Activated CD4-positive, alpha-beta memory T cell treated with anti-CD3 and anti-CD28 coated beads, Interleukin-2, amount 10 ng/mL, durations not matched to agents 7 days and 5 days (primary cell): ENCODE results near the gene ZBTB44. TPM values are rescaled to one million over a fixed set of nuclear protein-coding genes. Genes with fewer than 3 reads are reported as not detected.
"Not testable (repeated sequence)": the region's sequence is repeated elsewhere in the genome, so short reads cannot be mapped to it uniquely, and the experiment has no call there.

ENCODE experiments used
- CTCF ChIA-PET: fragments of 350-600 bp; sonication (Branson Sonifier 250); formaldehyde crosslinking; loops from one replicate; lab custom pipeline; 2021; ENCODE audit warnings: antibody characterized with exemption, inconsistent platforms; lab: Charles Lee
- POLR2A ChIA-PET: fragments of 350-600 bp; sonication (Branson Sonifier 250); formaldehyde crosslinking; loops from one replicate; lab custom pipeline; 2021; ENCODE audit warnings: antibody characterized with exemption; lab: Charles Lee
- DNase-seq: peaks from one replicate; pipeline ENCODE4 v3.0.0-alpha.2; 2020
- H3K27ac Mint-ChIP-seq: one replicate; pipeline ENCODE4 v1.8.0; 2021; ENCODE audit warnings: mild to moderate bottlenecking, mixed read lengths
- H3K27me3 Mint-ChIP-seq: one replicate; pipeline ENCODE4 v1.8.0; 2021; ENCODE audit warnings: mixed read lengths
- H3K36me3 Mint-ChIP-seq: one replicate; pipeline ENCODE4 v1.8.0; 2021; ENCODE audit warnings: low read depth, mixed read lengths
- H3K4me1 Mint-ChIP-seq: one replicate; pipeline ENCODE4 v1.8.0; 2021; ENCODE audit warnings: mixed read lengths
- H3K4me3 Mint-ChIP-seq: one replicate; pipeline ENCODE4 v1.8.0; 2021; ENCODE audit warnings: mild to moderate bottlenecking, mixed read lengths
- H3K9me3 Mint-ChIP-seq: one replicate; pipeline ENCODE4 v1.8.0; 2021; ENCODE audit warnings: mixed read lengths
- total RNA-seq, 2 experiments: library from RNA; stranded (reverse); gene quantifications; one replicate each; pipeline ENCODE4 v1.2.3, GENCODE V29; 2021

ZBTB44 gene
- total RNA-seq, 2 experiments from 2014 or later, result 51.2 to 51.7 TPM

- no peaks in the 10 kb centered on the region for H3K9me3 Mint-ChIP-seq
- H3K27ac Mint-ChIP-seq, result no peak overlapping the region
- no peaks in the 10 kb centered on the region for H3K27me3 Mint-ChIP-seq
- DNase-seq, result no peak
- ChIA-PET POLR2A (no interaction called here), CTCF (no interaction called here)
- peaks cover 2% of the 10 kb centered on the region for H3K4me1 Mint-ChIP-seq
- H3K36me3 Mint-ChIP-seq, result peaks cover 32% of the 10 kb centered on the region
- H3K4me3 Mint-ChIP-seq, result no peak overlapping the region
Observed at GRCh38 chr11:130237282-130238006, 77.3 kb downstream of the ZBTB44 start.

DNA sequence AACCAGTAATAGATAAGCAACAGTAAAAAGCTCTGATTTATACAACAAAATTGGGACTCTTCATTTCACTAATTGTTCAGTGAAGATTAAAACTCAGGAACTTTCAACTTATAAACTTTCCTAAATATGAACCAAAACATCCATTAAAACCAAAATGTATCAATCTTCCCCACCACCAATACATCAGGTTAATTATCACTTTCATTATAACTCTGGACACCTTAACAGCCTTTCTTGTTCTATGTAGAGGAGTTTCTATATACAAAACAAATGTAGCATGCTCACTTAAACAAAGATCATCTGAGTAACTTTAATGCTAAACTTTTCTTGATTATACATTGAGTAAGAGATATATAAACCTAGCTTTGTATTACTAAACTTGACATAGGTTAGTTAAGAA, 80.4 kb downstream of the ZBTB44 start:
- Mint-ChIP-seq H3K4me3 (no peak overlapping the region), H3K27ac (no peak overlapping the region), H3K27me3 (no peaks in the 10 kb centered on the region), H3K36me3 (peaks cover 27% of the 10 kb centered on the region), H3K4me1 (no peaks in the 10 kb centered on the region), H3K9me3 (no peaks in the 10 kb centered on the region)
- ChIA-PET POLR2A (no interaction called here), CTCF (no interaction called here)
- DNase-seq, result no peak

- H3K36me3 Mint-ChIP-seq, result peaks cover 23% of the 10 kb centered on the region
- H3K27ac Mint-ChIP-seq, POLR2A ChIA-PET, CTCF ChIA-PET, H3K4me1 Mint-ChIP-seq, H3K9me3 Mint-ChIP-seq, DNase-seq, H3K4me3 Mint-ChIP-seq, H3K27me3 Mint-ChIP-seq: not testable (repeated sequence)
Observed at GRCh38 chr11:130233888-130234287, 80.8 kb downstream of the ZBTB44 start.

DNA sequence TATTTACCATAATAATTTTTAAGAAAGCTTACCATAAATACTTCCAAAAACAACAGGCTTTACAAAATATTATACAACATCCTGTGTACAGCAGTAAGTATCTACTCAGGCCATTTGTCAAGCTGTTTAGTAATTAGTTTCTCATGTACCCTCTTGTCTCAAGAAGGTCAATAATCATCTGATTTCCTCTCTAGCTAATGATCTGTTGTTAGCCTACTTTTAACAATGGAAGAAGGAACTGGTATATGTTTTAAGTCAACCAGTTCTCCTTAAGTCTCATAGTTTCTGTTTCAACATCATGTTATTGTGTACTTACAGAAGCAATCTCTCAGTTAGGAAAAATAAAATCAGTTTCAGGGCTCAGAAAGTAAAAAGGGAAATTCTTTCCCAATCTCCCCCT, 81.2 kb downstream of the ZBTB44 start:
- DNase-seq, H3K27ac Mint-ChIP-seq: not testable (repeated sequence)

DNA sequence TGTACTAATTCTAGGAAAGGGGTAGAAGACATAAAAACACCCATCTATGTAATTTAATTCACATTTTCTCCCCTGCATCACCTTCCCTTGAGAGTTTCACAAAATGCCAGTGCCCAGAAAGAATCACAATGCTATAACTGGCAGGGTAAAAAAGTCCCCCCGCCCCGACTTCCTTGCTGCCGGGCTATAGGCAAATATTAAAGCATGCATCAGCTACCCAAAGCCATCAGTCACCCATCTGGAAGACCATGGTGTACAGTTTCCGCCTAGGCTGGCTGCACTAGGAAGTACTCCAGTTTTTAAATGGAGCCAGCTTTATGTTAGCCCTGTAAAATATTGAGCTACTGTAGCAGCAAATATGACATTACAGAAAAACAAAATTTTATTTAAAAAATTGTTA, 87.3 kb downstream of the ZBTB44 start:
- CTCF ChIA-PET, result interaction anchor here (1.9 kb wide), 1 partner anchor 14 kb away, joined by 6 read pairs; no protein-coding TSS in a partner anchor
- H3K4me3 Mint-ChIP-seq, result no peak overlapping the region
- H3K36me3 Mint-ChIP-seq, result no peaks in the 10 kb centered on the region
- peaks cover 8% of the 10 kb centered on the region for H3K4me1 Mint-ChIP-seq
- no peaks in the 10 kb centered on the region for H3K9me3 Mint-ChIP-seq
- no peak for DNase-seq
- H3K27me3 Mint-ChIP-seq, result no peaks in the 10 kb centered on the region
- POLR2A ChIA-PET, result no interaction called here
- no peak overlapping the region for H3K27ac Mint-ChIP-seq

More for the DNA sequence above, 81.2 kb downstream of the ZBTB44 start:
- peaks cover 19% of the 10 kb centered on the region for H3K36me3 Mint-ChIP-seq
- H3K4me3 Mint-ChIP-seq, H3K27me3 Mint-ChIP-seq, H3K9me3 Mint-ChIP-seq, H3K4me1 Mint-ChIP-seq, CTCF ChIA-PET, POLR2A ChIA-PET: not testable (repeated sequence)

DNA sequence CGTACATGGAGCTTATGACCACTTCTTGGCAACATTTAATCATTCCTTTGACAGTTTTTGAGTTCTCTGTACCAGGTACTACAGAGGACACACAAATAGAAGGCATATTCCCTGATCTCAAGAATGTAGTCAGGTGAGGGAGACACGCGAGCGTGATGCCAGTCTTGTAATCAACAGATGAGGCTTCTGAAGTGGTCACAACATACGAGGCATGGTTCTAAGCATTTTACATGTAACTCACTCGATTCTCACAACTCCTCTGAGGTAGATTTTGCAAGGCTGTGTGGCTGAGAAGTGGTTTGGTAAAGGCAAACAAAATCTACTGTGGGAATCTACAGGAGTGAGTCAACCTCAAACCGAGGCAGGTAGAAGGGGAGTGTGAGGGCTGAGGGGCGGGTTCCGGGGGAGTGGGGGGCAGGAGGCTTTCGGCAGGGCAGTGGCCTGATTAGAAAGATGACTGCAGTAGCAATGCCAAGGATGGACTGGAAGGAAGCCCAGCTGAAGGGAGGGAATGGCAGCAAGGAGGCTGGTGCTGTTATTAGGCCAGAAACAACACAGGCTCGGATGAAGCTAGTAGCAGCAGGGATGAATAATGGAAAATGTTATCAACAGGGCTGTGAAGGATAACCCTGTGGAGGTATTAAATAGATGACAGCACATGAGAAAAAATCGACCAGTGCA, 91.3 kb downstream of the ZBTB44 start:
- ChIA-PET POLR2A (no interaction called here), CTCF (interaction anchor here (2.0 kb wide), 1 partner anchor 11 kb away, joined by 5 read pairs; no protein-coding TSS in a partner anchor)
- peaks cover 8% of the 10 kb centered on the region for H3K4me1 Mint-ChIP-seq
- H3K9me3 Mint-ChIP-seq, result no peaks in the 10 kb centered on the region
- no peak overlapping the region for H3K4me3 Mint-ChIP-seq
- H3K27ac Mint-ChIP-seq, result no peak overlapping the region
- no peaks in the 10 kb centered on the region for H3K27me3 Mint-ChIP-seq
- H3K36me3 Mint-ChIP-seq, result no peaks in the 10 kb centered on the region
- DNase-seq, result no peak

DNA sequence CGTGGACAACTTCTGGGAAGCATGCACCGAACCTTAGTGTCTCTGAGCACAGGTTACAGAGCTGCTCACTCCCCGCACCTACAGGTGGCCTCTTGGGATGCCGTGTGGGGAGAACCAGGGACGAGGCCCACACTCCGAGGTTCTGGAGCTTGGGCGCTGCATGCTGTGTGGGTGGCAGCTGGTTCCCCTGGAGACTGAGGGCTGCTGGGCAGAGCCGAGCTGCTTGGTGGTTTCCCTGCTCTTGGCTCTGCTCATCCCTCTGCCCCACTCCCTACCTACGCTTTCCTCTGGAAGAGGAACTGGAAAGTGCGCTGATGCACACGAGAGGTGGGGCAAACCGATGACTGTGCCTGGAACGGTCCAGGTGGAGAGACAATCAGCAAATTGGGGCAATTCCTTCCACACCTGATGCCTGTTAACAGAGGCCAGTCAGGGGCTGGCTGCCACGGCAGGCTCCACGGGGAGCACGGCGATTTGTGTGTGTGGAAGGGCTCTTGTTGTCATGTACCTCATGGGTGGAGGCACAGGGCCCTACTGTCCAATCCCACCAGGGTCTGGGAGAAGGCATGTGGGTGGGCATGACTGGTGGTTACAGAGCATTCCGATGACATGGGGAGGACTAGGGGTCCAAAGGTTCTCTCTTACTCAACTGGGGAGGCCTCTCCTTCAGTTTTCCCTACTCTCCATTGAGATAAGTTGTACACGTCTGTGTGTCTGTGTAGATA, 94.2 kb downstream of the ZBTB44 start:
- Mint-ChIP-seq H3K9me3 (no peaks in the 10 kb centered on the region), H3K4me1 (peaks cover 8% of the 10 kb centered on the region), H3K27me3 (peaks cover 1% of the 10 kb centered on the region), H3K4me3 (no peak overlapping the region), H3K36me3 (no peaks in the 10 kb centered on the region), H3K27ac (no peak overlapping the region)
- DNase-seq, result no peak
- POLR2A ChIA-PET, result no interaction called here
- CTCF ChIA-PET, result no interaction called here

DNA sequence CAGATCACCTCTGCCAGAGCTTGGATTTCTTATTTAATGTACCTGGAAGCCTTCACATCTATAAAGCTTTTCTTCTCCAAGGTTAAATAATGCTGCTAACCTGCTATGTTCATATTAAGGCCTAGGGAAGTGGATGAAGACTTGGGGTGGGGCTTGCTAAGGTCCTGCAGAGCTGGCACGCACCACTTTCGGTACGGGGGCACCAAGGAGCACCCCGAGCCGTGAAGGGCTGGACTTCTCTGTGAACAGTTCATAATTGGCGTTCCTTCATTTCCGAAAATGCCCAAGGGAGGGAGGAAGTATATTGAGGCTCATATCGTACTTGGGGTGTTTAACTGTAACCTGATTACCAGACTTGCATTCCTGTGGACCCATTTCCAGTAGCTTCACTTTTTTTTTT, 95.6 kb downstream of the ZBTB44 start:
- H3K4me3 Mint-ChIP-seq, result no peak overlapping the region
- no peaks in the 10 kb centered on the region for H3K9me3 Mint-ChIP-seq
- H3K4me1 Mint-ChIP-seq, result peaks cover 8% of the 10 kb centered on the region
- peaks cover 4% of the 10 kb centered on the region for H3K27me3 Mint-ChIP-seq
- no peak for DNase-seq
- POLR2A ChIA-PET, result no interaction called here
- no peaks in the 10 kb centered on the region for H3K36me3 Mint-ChIP-seq
- H3K27ac Mint-ChIP-seq, result no peak overlapping the region
- CTCF ChIA-PET, result no interaction called here

DNA sequence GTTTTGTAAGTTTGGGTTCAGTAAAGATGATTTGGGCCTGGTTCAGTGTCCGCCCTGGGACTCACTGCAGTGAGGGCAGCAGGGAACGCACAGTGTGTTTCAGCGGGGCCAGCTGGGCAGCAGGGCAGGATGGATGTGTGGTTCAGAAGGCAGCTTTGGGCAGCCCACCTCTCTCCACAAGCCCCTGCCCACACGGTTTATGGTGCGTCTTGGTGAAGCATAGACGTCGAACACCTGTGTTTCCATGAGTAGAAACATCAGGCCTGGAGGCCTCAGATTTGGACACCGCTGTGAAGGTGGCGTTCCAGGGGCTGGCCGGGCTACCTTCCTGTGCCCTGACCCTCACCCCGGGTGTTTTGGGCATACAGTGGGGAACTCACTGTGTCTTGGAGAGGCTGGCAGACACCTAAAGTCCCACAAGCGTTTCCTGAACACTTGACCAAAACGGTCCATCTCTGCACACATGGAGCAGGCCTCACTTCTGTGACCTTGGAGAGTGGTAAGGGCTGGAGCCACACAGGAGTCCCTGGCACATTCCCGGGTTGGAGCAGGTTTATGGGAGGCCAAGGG, 96.1 kb downstream of the ZBTB44 start:
- Mint-ChIP-seq H3K9me3 (no peaks in the 10 kb centered on the region), H3K36me3 (no peaks in the 10 kb centered on the region), H3K27me3 (peaks cover 4% of the 10 kb centered on the region), H3K4me3 (no peak overlapping the region), H3K4me1 (peaks cover 5% of the 10 kb centered on the region), H3K27ac (no peak overlapping the region)
- ChIA-PET CTCF (no interaction called here), POLR2A (no interaction called here)
- no peak for DNase-seq

DNA sequence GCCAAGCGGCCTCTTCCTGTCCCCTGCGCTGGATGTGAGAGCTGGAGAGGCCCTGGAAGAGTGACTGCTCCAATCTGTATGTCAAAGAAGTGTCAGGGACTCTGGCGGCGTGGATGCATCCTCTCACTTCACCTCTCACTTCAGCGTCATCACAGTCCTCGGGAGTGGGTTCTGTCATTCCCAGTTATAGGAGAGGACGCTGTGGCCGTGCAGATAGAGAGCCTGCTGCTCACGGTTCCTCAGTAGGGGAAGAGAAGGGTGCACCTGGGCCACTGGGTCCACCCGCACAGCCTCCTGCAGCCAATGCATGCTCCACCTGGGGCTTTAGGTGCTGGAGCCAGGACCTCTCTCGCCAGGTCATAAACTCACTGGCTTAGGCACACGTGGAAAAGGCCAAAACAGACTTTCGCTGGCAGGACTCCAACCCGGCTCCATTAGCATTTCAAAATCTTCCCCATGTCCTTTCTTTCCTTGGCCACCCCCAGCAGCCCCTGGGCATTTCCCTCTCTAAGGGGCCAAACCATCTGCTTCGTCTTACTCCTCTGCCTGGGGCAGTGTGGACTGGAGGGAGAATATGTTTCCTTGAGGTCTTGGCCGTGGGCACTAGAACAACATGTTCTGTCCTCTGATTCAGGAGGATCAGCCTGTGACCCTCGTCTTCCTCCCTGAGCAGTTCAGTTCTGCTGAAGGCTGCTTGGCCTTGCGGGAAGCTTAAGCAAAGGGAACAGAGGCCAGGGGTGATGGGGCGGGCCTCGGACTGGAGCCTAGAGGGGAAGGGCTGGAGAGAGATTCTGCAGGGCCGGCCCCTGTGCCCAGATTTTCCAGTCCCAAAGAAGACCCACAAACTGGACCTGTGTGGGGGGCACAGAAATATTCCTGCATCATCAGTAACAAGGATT, 97.3 kb downstream of the ZBTB44 start:
- ChIA-PET POLR2A (no interaction called here), CTCF (no interaction called here)
- no peaks in the 10 kb centered on the region for H3K9me3 Mint-ChIP-seq
- H3K27me3 Mint-ChIP-seq, result peaks cover 4% of the 10 kb centered on the region
- no peaks in the 10 kb centered on the region for H3K36me3 Mint-ChIP-seq
- H3K4me1 Mint-ChIP-seq, result no peaks in the 10 kb centered on the region
- peak; percentile 14 for DNase-seq
- no peak overlapping the region for H3K27ac Mint-ChIP-seq
- no peak overlapping the region for H3K4me3 Mint-ChIP-seq

- peak; percentile 12 for DNase-seq
- H3K27me3 Mint-ChIP-seq, result peaks cover 4% of the 10 kb centered on the region
- POLR2A ChIA-PET, result no interaction called here
Observed at GRCh38 chr11:130216591-130217132, 98.1 kb downstream of the ZBTB44 start.

GRCh38 chr11:130216221-130216550, 98.5 kb downstream of the ZBTB44 start:
- Mint-ChIP-seq H3K4me1 (no peaks in the 10 kb centered on the region), H3K4me3 (no peak overlapping the region), H3K27ac (no peak overlapping the region), H3K27me3 (peaks cover 4% of the 10 kb centered on the region), H3K9me3 (no peaks in the 10 kb centered on the region), H3K36me3 (no peaks in the 10 kb centered on the region)
- ChIA-PET CTCF (interaction anchor here (0.7 to 1.7 kb wide), 2 partner anchors 10 to 215 kb away, joined by 3 to 5 read pairs; no protein-coding TSS in a partner anchor), POLR2A (no interaction called here)
- DNase-seq, result no peak

More at GRCh38 chr11:130216591-130217132, 98.1 kb downstream of the ZBTB44 start:
- CTCF ChIA-PET, result interaction anchor here (0.7 kb wide), 1 partner anchor 215 kb away, joined by 3 read pairs; no protein-coding TSS in a partner anchor
- no peaks in the 10 kb centered on the region for H3K9me3 Mint-ChIP-seq
- no peaks in the 10 kb centered on the region for H3K36me3 Mint-ChIP-seq
- H3K4me3 Mint-ChIP-seq, result no peak overlapping the region
- H3K4me1 Mint-ChIP-seq, result no peaks in the 10 kb centered on the region
- no peak overlapping the region for H3K27ac Mint-ChIP-seq
